GM23338 (cell line): ENCODE results near the gene SH3D19. TPM values are rescaled to one million over a fixed set of nuclear protein-coding genes. Genes with fewer than 3 reads are reported as not detected.

Experiments used
- ATAC-seq: fragments of 200-7000 bp; cut with Tn5 transposase; 3 replicates; pipeline ENCODE4 v1.9.1; 2020
- DNase-seq: peaks from one replicate; pipeline ENCODE4 v3.0.0-alpha.2; 2015; ENCODE audit warnings: low spot score
- H2AFZ ChIP-seq: fragments of 200-600 bp; sonication (generic); 2 replicates; pipeline ENCODE4 v1.8.0; 2016; ENCODE audit warnings: antibody characterized with exemption, mild to moderate bottlenecking, moderate library complexity
- H3F3A ChIP-seq: fragments of 200-600 bp; sonication (generic); replicated peaks from 2 replicates; pipeline ENCODE4 v1.8.0; 2017; ENCODE audit warnings: antibody characterized with exemption, mixed run types, low read depth
- H3K27ac ChIP-seq: fragments of 200-600 bp; sonication (generic); 2 replicates; pipeline ENCODE4 v1.6.1; 2016; ENCODE audit warnings: low read depth
- H3K27me3 ChIP-seq: fragments of 200-600 bp; sonication (generic); 2 replicates; pipeline ENCODE4 v1.8.0; 2016; ENCODE audit warnings: mild to moderate bottlenecking, mixed run types, moderate library complexity; ENCODE audit not compliant: insufficient read depth
- H3K36me3 ChIP-seq: fragments of 200-600 bp; sonication (generic); 2 replicates; pipeline ENCODE4 v1.8.0; 2016; ENCODE audit warnings: mild to moderate bottlenecking; ENCODE audit not compliant: insufficient read depth
- H3K4me1 ChIP-seq: fragments of 200-600 bp; sonication (generic); 2 replicates; pipeline ENCODE4 v1.8.0; 2016; ENCODE audit warnings: mild to moderate bottlenecking, moderate library complexity; ENCODE audit not compliant: insufficient read depth
- H3K4me2 ChIP-seq: fragments of 200-600 bp; sonication (generic); 2 replicates; pipeline ENCODE4 v1.7.1; 2017; ENCODE audit warnings: mixed run types
- H3K4me3 ChIP-seq: fragments of 200-600 bp; sonication (generic); 2 replicates; pipeline ENCODE4 v1.6.1; 2016; ENCODE audit warnings: mixed run types
- H3K79me2 ChIP-seq: fragments of 200-600 bp; sonication (generic); replicated peaks from 2 replicates; pipeline ENCODE4 v1.8.0; 2017; ENCODE audit warnings: mild to moderate bottlenecking; ENCODE audit not compliant: insufficient read depth
- H3K9me2 ChIP-seq: fragments of 200-600 bp; sonication (generic); 2 replicates; pipeline ENCODE4 v1.8.0; 2017; ENCODE audit not compliant: insufficient read depth
- H4K20me1 ChIP-seq: fragments of 200-600 bp; sonication (generic); replicated peaks from 2 replicates; pipeline ENCODE4 v1.8.0; 2017; ENCODE audit warnings: mild to moderate bottlenecking; ENCODE audit not compliant: insufficient read depth
- H3K27ac Mint-ChIP-seq: 2 replicates; pipeline ENCODE4 v1.8.0; 2020; ENCODE audit warnings: inconsistent platforms, mild to moderate bottlenecking, moderate library complexity, mixed read lengths
- H3K27me3 Mint-ChIP-seq: 3 replicates; pipeline ENCODE4 v1.8.0; 2022; ENCODE audit warnings: low read depth, mild to moderate bottlenecking, moderate library complexity, mixed read lengths, inconsistent platforms; ENCODE audit not compliant: insufficient read depth, poor library complexity
- H3K36me3 Mint-ChIP-seq: 3 replicates; pipeline ENCODE4 v1.8.0; 2021; ENCODE audit warnings: low read depth, mild to moderate bottlenecking, inconsistent platforms, moderate library complexity, mixed read lengths
- H3K4me1 Mint-ChIP-seq: 3 replicates; pipeline ENCODE4 v1.8.0; 2020; ENCODE audit warnings: mild to moderate bottlenecking, inconsistent platforms, mixed read lengths
- H3K4me3 Mint-ChIP-seq: 3 replicates; pipeline ENCODE4 v1.8.0; 2021; ENCODE audit warnings: moderate library complexity, mild to moderate bottlenecking, inconsistent platforms, mixed read lengths
- H3K9me3 Mint-ChIP-seq: 3 replicates; pipeline ENCODE4 v1.8.0; 2020; ENCODE audit warnings: moderate library complexity, mild to moderate bottlenecking, inconsistent platforms, mixed read lengths
- CREB1 ChIP-seq: fragments of 250-450 bp; sonication (Bioruptor Pico); IDR thresholded peaks from 2 replicates; pipeline ENCODE4 v1.5.0; 2020; ENCODE audit warnings: low read depth, mild to moderate bottlenecking, moderate library complexity
- CTCF ChIP-seq, 2 experiments: fragments of 200-600 bp in 1 of 2; sonication (generic) in 1 of 2; conservative IDR thresholded peaks; 2 replicates each; pipeline versions ENCODE4 v1.5.1 to v1.6.1; 2016 to 2017; ENCODE audit warnings: antibody characterized with exemption in 2 of 2, low read depth in 2 of 2, mild to moderate bottlenecking in 2 of 2, moderate library complexity in 1 of 2
- ETS1 ChIP-seq: IDR thresholded peaks from 2 replicates; pipeline ENCODE4 v1.6.1; 2016; ENCODE audit warnings: antibody characterized with exemption
- EZH2 ChIP-seq: fragments of 200-600 bp; sonication (generic); IDR thresholded peaks from one replicate; pipeline ENCODE4 v1.8.0; 2017; ENCODE audit warnings: antibody characterized with exemption, mild to moderate bottlenecking, low read depth; ENCODE audit not compliant: unreplicated experiment
- EZH2phosphoT487 ChIP-seq: fragments of 200-600 bp; sonication (generic); IDR thresholded peaks from one replicate; pipeline ENCODE4 v1.8.1; 2018; ENCODE audit warnings: antibody characterized with exemption; ENCODE audit not compliant: unreplicated experiment
- JUNB ChIP-seq: IDR thresholded peaks from one replicate; pipeline ENCODE4 v1.6.1; 2016; ENCODE audit warnings: antibody characterized with exemption; ENCODE audit not compliant: unreplicated experiment
- NANOG ChIP-seq: IDR thresholded peaks from 2 replicates; pipeline ENCODE4 v1.6.1; 2016; ENCODE audit warnings: antibody characterized with exemption, borderline replicate concordance
- POLR2AphosphoS5 ChIP-seq: IDR thresholded peaks from 2 replicates; pipeline ENCODE4 v1.6.1; 2016; ENCODE audit warnings: antibody characterized with exemption, low read depth
- REST ChIP-seq: IDR thresholded peaks from one replicate; pipeline ENCODE4 v1.6.1; 2018; ENCODE audit warnings: antibody characterized with exemption; ENCODE audit not compliant: unreplicated experiment
- STAT1 ChIP-seq: IDR thresholded peaks from one replicate; pipeline ENCODE4 v1.6.1; 2016; ENCODE audit warnings: antibody characterized with exemption; ENCODE audit not compliant: unreplicated experiment
- ZNF114 ChIP-seq: fragments of 250-450 bp; sonication (Bioruptor Pico); IDR thresholded peaks from 2 replicates; pipeline ENCODE4 v1.5.0; 2020; ENCODE audit warnings: mild to moderate bottlenecking, moderate library complexity
- ZNF331 ChIP-seq: fragments of 250-450 bp; sonication (Bioruptor Pico); IDR thresholded peaks from 2 replicates; pipeline ENCODE4 v1.5.0; 2020; ENCODE audit warnings: low read depth, mild to moderate bottlenecking, moderate library complexity
- ZNF462 ChIP-seq: fragments of 250-450 bp; sonication (Bioruptor Pico); IDR thresholded peaks from 2 replicates; pipeline ENCODE4 v1.5.0; 2020; ENCODE audit warnings: mild to moderate bottlenecking, moderate library complexity
- polyA plus RNA-seq: library from polyadenylated mRNA; unstranded; fragments of >200 nt; fragmentation: Nextera tagmentation; extraction: Ambion mirVana; gene quantifications from 2 replicates; pipeline ENCODE4 v1.2.1, GENCODE V29; 2016
- total RNA-seq: library from RNA; depleted of rRNA; stranded (reverse); fragments of >200 nt; shearing (Covaris generic); gene quantifications from 2 replicates; pipeline ENCODE4 v1.2.3, GENCODE V29; 2014

SH3D19 gene
- total and polyA plus RNA-seq, 2 experiments from 2014 or later = 25.3 to 57.4 TPM

- no peaks in the 10 kb centered on the region for H3K27me3 ChIP-seq
- Mint-ChIP-seq H3K4me3 (no peak overlapping the region), H3K4me1 (peaks cover 5% of the 10 kb centered on the region; the same call in 1 of the 3 replicates), H3K9me3 (no peaks in the 10 kb centered on the region; the same call in 2 of the 3 replicates), H3K27me3 (peaks cover 1% of the 10 kb centered on the region), H3K36me3 (0 out of 3 replicates have a peak, but pooled peaks cover 5% of the 10 kb centered on the region), H3K27ac (no peak overlapping the region)
- no peak overlapping the region for H3K27ac ChIP-seq
- H3K4me1 ChIP-seq = no peaks in the 10 kb centered on the region
- no peak overlapping the region for H3K4me3 ChIP-seq
- no peak for TF ChIP-seq ZNF331 (CRISPR knock-in tag)
- no peak for TF ChIP-seq NANOG
- TF ChIP-seq CREB1 (CRISPR knock-in tag) = no peak
- TF ChIP-seq ZNF462 = no peak
- no peak for TF ChIP-seq EZH2phosphoT487
- no peak for TF ChIP-seq EZH2
- no peak for TF ChIP-seq JUNB
- no peak for TF ChIP-seq CTCF (conservative IDR thresholded peaks at IDR 0.05; ENCODE audit: low read depth in 2 of 2)
- TF ChIP-seq REST = no peak
- no peak for TF ChIP-seq ETS1
- TF ChIP-seq STAT1 = no peak
- no peak for TF ChIP-seq POLR2AphosphoS5
- no peak for TF ChIP-seq ZNF114
- no peaks in the 10 kb centered on the region for H3F3A ChIP-seq
- DNase-seq (no peak), ATAC-seq (no peak)
- H3K9me2 ChIP-seq = peaks cover 2% of the 10 kb centered on the region; the same call in 1 of the 2 replicates
- no peak overlapping the region for H2AFZ ChIP-seq
- H3K36me3 ChIP-seq = peaks cover 4% of the 10 kb centered on the region; the same call in 1 of the 2 replicates
- H4K20me1 ChIP-seq = no peaks in the 10 kb centered on the region
- no peak overlapping the region for H3K4me2 ChIP-seq
- H3K79me2 ChIP-seq = no peaks in the 10 kb centered on the region
Measured at GRCh38 chr4:151355155-151355554, 29.8 kb upstream of the SH3D19 start.
